Renal cortical epithelial cell (primary cell): ENCODE results near the gene ADGRG1. TPM values are rescaled to one million over a fixed set of nuclear protein-coding genes. Genes with fewer than 3 reads are reported as not detected.

ENCODE experiments used
- DNase-seq: peaks from one replicate; pipeline ENCODE4 v3.0.0-alpha.2; 2011; ENCODE audit warnings: low read depth
- total RNA-seq: library from RNA; depleted of rRNA; stranded (reverse); fragments of >200 nt; gene quantifications from 2 replicates; pipeline ENCODE4 v1.2.3, GENCODE V29; 2014

ADGRG1 gene
- total RNA-seq, 1 donor from 2014 or later = 305 TPM

- no peak for DNase-seq
These were observed 7.1 kb downstream of the ADGRG1 start for GRCh38 chr16:57635266-57636097.

GRCh38 chr16:57636184-57636583 is 7.8 kb downstream of the ADGRG1 start:
- DNase-seq = no peak

GRCh38 chr16:57637020-57637419 is 8.6 kb downstream of the ADGRG1 start:
- DNase-seq = no peak

GRCh38 chr16:57637424-57637823 is 9.0 kb downstream of the ADGRG1 start:
- DNase-seq = no peak

GRCh38 chr16:57637965-57638364 is 9.5 kb downstream of the ADGRG1 start:
- no peak for DNase-seq

GRCh38 chr16:57638381-57638780 is 10.0 kb downstream of the ADGRG1 start:
- no peak for DNase-seq

- DNase-seq = no peak
These were observed 10.9 kb downstream of the ADGRG1 start for GRCh38 chr16:57639172-57639887.

- DNase-seq = no peak
These were observed 11.8 kb downstream of the ADGRG1 start for GRCh38 chr16:57640185-57640584.

GRCh38 chr16:57640612-57641011 is 12.2 kb downstream of the ADGRG1 start:
- no peak for DNase-seq

GRCh38 chr16:57642160-57643135 is 14.0 kb downstream of the ADGRG1 start:
- DNase-seq = peak; percentile 46

GRCh38 chr16:57643147-57643874 is 14.9 kb downstream of the ADGRG1 start:
- DNase-seq = peak; percentile 93

GRCh38 chr16:57643910-57644309 is 15.5 kb downstream of the ADGRG1 start:
- DNase-seq = no peak

- DNase-seq = no peak
These were observed 16.1 kb downstream of the ADGRG1 start for GRCh38 chr16:57644383-57645014.

- no peak for DNase-seq
These were observed 16.7 kb downstream of the ADGRG1 start for GRCh38 chr16:57645169-57645568.

- DNase-seq = peak; percentile 30
These were observed 17.4 kb downstream of the ADGRG1 start for GRCh38 chr16:57645691-57646387.

- DNase-seq = no peak
These were observed 18.1 kb downstream of the ADGRG1 start for GRCh38 chr16:57646388-57647039.

GRCh38 chr16:57647136-57647875 is 18.9 kb downstream of the ADGRG1 start:
- DNase-seq = peak; percentile 38

- DNase-seq = no peak
These were observed 19.7 kb downstream of the ADGRG1 start for GRCh38 chr16:57648125-57648524.
